Testis (tissue), 3 donors: ENCODE results near the gene SPTLC3. TPM values are rescaled to one million over a fixed set of nuclear protein-coding genes. Genes with fewer than 3 reads are reported as not detected.

Experiments
- DNase-seq: peaks from one replicate; pipeline ENCODE4 v3.0.0-alpha.2; 2019
- H3K27ac ChIP-seq, 2 donors: fragments of 200-600 bp; sonication (generic); one replicate each; pipeline ENCODE4 v1.5.1; 2019
- H3K27me3 ChIP-seq: fragments of 200-600 bp; sonication (generic); one replicate; pipeline ENCODE4 v1.5.1; 2019
- H3K36me3 ChIP-seq: fragments of 200-600 bp; sonication (generic); one replicate; pipeline ENCODE4 v1.5.1; 2017; ENCODE audit warnings: low read depth; ENCODE audit errors: missing control alignments
- H3K4me1 ChIP-seq: fragments of 200-600 bp; sonication (generic); one replicate; pipeline ENCODE4 v1.5.1; 2019
- H3K4me3 ChIP-seq, 2 donors: fragments of 200-600 bp; sonication (generic); one replicate each; pipeline ENCODE4 v1.5.1; 2017 to 2019
- H3K9me3 ChIP-seq: fragments of 200-600 bp; sonication (generic); one replicate; pipeline ENCODE4 v1.5.1; 2017
- POLR2A ChIP-seq: fragments of 450-650 bp; IDR thresholded peaks from one replicate; pipeline ENCODE4 v1.6.1; 2017; ENCODE audit warnings: antibody characterized with exemption, mild to moderate bottlenecking, moderate library complexity
- WGBS, 2 donors: methylation state at CpG; one replicate each; pipeline ENCODE4 v1.1.5; 2018; 5-methylcytosine and 5-hydroxymethylcytosine counted together
- intact Hi-C: fragments of 100-400 bp; cut with DNase I; formaldehyde crosslinking; loops from one replicate; pipeline ENCODE4 v1.15.1; 2023; ENCODE audit warnings: low total_unique reads
- polyA plus RNA-seq: library from polyadenylated mRNA; stranded (reverse); fragments of 350-450 nt; fragmentation: Illumina TruSeq; extraction: RNeasy Lipid Tissue Mini Kit (QIAGEN cat#74804); gene quantifications from one replicate; pipeline ENCODE4 v1.2.3, GENCODE V29; 2014; ENCODE audit warnings: low read depth, low replicate concordance; ENCODE audit not compliant: insufficient read depth
- total RNA-seq, 2 donors: library from RNA; depleted of rRNA; stranded (reverse); fragments of >200 nt; gene quantifications; one replicate each; pipeline ENCODE4 v1.2.3, GENCODE V29; 2016
- TF ChIP-seq, protein P1 (sequence below), 3 experiments: fragments of 450-650 bp in 2 of 3; fragments of 200-600 bp in 1 of 3; sonication (generic) in 1 of 3; IDR thresholded peaks; one replicate each; pipeline ENCODE4 v1.5.1; 2016 to 2019; ENCODE audit warnings: antibody characterized with exemption in 3 of 3, mild to moderate bottlenecking in 2 of 3, moderate library complexity in 1 of 3

SPTLC3 gene
- total and polyA plus RNA-seq, 3 donors from 2014 or later: 9.8 to 22.6 (median 11.3) TPM

DNA sequence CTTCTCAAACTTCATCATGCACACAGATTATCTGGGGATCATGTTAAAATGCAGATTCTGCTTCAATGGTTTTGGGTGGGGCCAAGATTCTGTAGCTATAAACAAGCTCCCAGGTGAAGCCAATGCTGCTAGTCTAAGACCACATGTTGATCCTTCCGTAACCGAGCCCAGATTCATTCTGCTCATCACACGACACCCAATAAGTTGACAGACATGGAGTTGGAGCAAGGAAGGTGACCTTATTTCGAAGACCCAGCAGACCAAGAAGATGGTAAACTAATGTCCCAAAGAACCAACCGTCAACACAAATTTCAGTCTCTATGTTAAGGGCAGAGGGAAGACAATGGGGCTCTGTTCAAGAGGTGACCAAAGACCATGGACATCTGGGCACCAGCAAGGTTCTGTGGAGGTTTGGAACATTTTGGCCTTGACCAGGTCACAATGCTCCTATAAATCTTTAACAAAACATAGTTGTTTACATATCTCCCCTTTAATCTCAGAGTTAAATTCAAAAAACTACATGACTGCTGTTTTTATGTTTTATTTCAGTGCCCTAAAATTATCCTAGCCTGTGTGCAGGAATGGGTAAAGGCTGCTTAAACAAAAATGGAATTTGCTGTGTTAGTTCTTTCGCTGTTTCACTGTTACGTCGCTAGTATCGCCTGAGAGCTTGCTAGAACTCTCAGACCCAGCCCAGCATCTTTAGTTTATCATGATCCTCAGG lies 50.1 kb downstream of the SPTLC3 start:
- intact Hi-C loops: no loop called here
- Histone ChIP-seq H3K27ac (no peak overlapping the region), H3K4me3 (no peak overlapping the region), H3K4me1 (no peaks in the 10 kb centered on the region), H3K9me3 (no peaks in the 10 kb centered on the region), H3K27me3 (no peaks in the 10 kb centered on the region), H3K36me3 (no peaks in the 10 kb centered on the region)
- 83 to 94% methylated on average over 9 of the region's 9 CpGs for WGBS, 2 donors
- DNase-seq: no peak
- no peak for TF ChIP-seq POLR2A
- TF ChIP-seq, protein P1, sequence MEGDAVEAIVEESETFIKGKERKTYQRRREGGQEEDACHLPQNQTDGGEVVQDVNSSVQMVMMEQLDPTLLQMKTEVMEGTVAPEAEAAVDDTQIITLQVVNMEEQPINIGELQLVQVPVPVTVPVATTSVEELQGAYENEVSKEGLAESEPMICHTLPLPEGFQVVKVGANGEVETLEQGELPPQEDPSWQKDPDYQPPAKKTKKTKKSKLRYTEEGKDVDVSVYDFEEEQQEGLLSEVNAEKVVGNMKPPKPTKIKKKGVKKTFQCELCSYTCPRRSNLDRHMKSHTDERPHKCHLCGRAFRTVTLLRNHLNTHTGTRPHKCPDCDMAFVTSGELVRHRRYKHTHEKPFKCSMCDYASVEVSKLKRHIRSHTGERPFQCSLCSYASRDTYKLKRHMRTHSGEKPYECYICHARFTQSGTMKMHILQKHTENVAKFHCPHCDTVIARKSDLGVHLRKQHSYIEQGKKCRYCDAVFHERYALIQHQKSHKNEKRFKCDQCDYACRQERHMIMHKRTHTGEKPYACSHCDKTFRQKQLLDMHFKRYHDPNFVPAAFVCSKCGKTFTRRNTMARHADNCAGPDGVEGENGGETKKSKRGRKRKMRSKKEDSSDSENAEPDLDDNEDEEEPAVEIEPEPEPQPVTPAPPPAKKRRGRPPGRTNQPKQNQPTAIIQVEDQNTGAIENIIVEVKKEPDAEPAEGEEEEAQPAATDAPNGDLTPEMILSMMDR (IDR thresholded peaks at IDR 0.05): no peak

DNA sequence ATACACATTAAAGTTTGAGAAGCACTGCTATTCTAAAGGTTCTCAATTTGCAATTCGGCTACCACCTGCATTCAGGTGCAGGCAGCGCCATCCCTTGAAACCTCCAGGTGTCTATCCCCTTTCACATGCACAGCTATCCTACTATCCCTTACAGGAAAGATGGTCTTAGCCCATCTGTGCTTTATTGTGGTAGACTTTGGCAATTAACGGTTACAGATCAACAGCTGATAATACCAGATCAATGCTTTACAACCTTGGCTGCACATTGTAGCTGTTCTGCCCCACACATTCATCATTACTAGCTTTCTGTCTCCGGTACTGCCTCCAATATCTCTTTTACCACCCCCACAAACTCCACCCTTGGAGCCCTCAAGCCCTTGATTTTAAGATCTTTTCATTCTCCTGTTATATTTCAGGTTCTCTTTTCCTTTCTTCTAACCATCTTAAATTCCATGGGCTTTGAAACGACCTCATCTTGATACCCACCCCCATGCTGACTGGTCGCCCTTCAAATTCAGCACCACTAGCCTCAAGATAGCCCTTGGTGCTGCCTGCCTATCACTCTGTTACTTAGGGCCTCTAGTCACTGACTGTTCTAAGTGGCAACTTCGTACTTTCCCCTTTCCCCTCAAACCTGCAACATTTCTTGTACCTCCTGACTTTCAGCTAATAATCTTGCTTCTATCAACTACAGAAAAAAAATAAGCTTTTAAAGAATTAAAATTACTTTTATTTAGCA lies 50.8 kb downstream of the SPTLC3 start:
- no peak for TF ChIP-seq POLR2A
- Histone ChIP-seq H3K4me1 (no peaks in the 10 kb centered on the region), H3K4me3 (no peak overlapping the region), H3K9me3 (no peaks in the 10 kb centered on the region), H3K27me3 (no peaks in the 10 kb centered on the region), H3K36me3 (no peaks in the 10 kb centered on the region), H3K27ac (no peak overlapping the region)
- no peak for DNase-seq
- 70 to 79% methylated on average over 7 of the region's 7 CpGs for WGBS, 2 donors
- intact Hi-C loops: no loop called here

DNA sequence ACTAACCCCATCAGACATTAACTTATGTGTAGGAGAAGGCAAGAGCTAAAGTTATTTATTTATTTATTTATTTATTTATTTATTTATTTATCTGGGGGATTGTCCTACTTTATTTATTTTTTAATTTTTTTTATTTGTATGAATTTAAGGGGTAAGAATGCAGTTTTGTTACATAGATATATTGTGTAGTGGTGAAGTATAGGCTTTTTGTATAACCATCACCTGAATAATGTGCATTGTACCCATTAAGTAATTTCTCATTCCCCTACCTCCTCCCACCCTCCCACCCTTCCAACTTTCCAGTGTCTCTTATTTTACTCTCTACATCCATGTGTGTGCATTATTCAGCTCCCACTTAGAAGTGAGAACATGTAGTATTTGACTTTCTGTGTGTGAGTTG lies 51.6 kb downstream of the SPTLC3 start:
- no peak for DNase-seq
- H3K9me3 ChIP-seq: no peaks in the 10 kb centered on the region
- no peak overlapping the region for H3K27ac ChIP-seq
- no peaks in the 10 kb centered on the region for H3K4me1 ChIP-seq
- H3K36me3 ChIP-seq: no peaks in the 10 kb centered on the region
- H3K4me3 ChIP-seq: no peak overlapping the region
- intact Hi-C loops: no loop called here
- TF ChIP-seq, protein P1 (IDR thresholded peaks at IDR 0.05): no peak
- no peak for TF ChIP-seq POLR2A
- no peaks in the 10 kb centered on the region for H3K27me3 ChIP-seq

DNA sequence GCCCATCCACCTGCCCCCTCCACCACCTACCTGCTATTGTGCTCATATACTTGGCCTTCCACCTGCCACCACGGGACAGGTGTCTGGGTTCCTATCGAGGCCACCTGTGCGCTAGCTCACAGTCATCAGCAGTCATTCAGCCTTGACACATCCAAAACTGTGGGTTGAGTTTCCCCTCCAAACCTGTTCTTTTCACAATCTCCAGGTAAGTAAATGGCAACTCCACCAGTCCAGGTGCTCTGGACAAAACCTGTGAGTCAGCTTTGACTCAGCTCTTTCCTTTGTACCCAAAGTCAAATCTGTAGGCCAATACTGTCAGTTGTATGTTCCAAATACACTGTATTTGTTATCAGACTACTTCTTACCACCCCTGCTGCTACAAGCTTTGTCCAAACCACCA lies 52.6 kb downstream of the SPTLC3 start:
- intact Hi-C loops: no loop called here

DNA sequence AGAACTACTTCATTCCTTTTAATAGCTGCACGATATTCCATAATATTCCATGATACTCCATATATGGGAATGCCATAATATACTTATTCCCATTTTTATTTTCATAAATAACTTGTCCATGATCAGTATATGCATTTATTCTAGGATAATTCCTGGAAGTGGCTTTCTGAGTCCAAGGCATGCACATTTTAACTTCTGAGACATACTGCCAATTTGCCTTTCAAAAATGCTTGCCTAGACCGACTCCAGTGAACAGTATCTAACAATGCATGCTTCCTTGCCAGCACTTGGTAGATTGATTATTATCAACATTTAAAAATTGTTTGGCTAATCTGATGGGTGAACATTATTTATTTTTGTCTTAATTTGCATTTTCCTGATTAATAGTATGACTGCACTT lies 54.0 kb downstream of the SPTLC3 start:
- DNase-seq: no peak
- Histone ChIP-seq H3K4me3 (no peak overlapping the region), H3K36me3 (no peaks in the 10 kb centered on the region), H3K27ac (no peak overlapping the region), H3K27me3 (no peaks in the 10 kb centered on the region), H3K9me3 (no peaks in the 10 kb centered on the region), H3K4me1 (no peaks in the 10 kb centered on the region)
- intact Hi-C loops: no loop called here
- 72 to 81% methylated on average over 2 of the region's 2 CpGs for WGBS, 2 donors
- no peak for TF ChIP-seq POLR2A
- TF ChIP-seq, protein P1 (IDR thresholded peaks at IDR 0.05): no peak

More for the DNA sequence above, 52.6 kb downstream of the SPTLC3 start:
- H3K4me3 ChIP-seq: no peak overlapping the region
- no peaks in the 10 kb centered on the region for H3K9me3 ChIP-seq
- no peaks in the 10 kb centered on the region for H3K27me3 ChIP-seq
- H3K4me1 ChIP-seq: no peaks in the 10 kb centered on the region
- 93 to 96% methylated on average over 3 of the region's 3 CpGs for WGBS, 2 donors
- no peak overlapping the region for H3K27ac ChIP-seq
- no peak for DNase-seq
- H3K36me3 ChIP-seq: no peaks in the 10 kb centered on the region
- no peak for TF ChIP-seq POLR2A
- TF ChIP-seq, protein P1 (IDR thresholded peaks at IDR 0.05): no peak
